Memory B cell (primary cell): ENCODE measurements around the gene SINHCAF.

ENCODE experiments used
- ATAC-seq: fragments of 150-1000 bp; cut with Tn5 transposase; 2 replicates; pipeline ENCODE4 v1.10.0; 2021; ENCODE audit warnings: low read depth, mild to moderate bottlenecking, moderate library complexity
- DNase-seq, 2 donors: peaks; one replicate each; pipeline ENCODE4 v3.0.0; 2022; ENCODE audit warnings: low spot score in 2 of 2
- H3K27ac Mint-ChIP-seq: one replicate; pipeline ENCODE4 v1.8.0; 2022; ENCODE audit warnings: mild to moderate bottlenecking, moderate library complexity, mixed read lengths
- H3K27me3 Mint-ChIP-seq: one replicate; pipeline ENCODE4 v1.8.0; 2022; ENCODE audit warnings: mixed read lengths
- H3K36me3 Mint-ChIP-seq: one replicate; pipeline ENCODE4 v1.8.0; 2022; ENCODE audit warnings: mild to moderate bottlenecking, mixed read lengths
- H3K4me1 Mint-ChIP-seq: one replicate; pipeline ENCODE4 v1.8.0; 2022; ENCODE audit warnings: mixed read lengths
- H3K4me3 Mint-ChIP-seq: one replicate; pipeline ENCODE4 v1.8.0; 2022; ENCODE audit warnings: mild to moderate bottlenecking, moderate library complexity, mixed read lengths
- H3K9me3 Mint-ChIP-seq: one replicate; pipeline ENCODE4 v1.8.0; 2022; ENCODE audit warnings: mixed read lengths

The SINHCAF gene

GRCh38 chr12:31306866-31307265 lies 19.1 kb downstream of the SINHCAF start:
- DNase-seq (no peak), ATAC-seq (no peak)
- Mint-ChIP-seq H3K9me3 (no peaks in the 10 kb centered on the region), H3K36me3 (peaks cover 38% of the 10 kb centered on the region), H3K27me3 (no peaks in the 10 kb centered on the region), H3K27ac (peak overlapping the region; percentile 26), H3K4me1 (peaks cover 49% of the 10 kb centered on the region), H3K4me3 (no peak overlapping the region)

GRCh38 chr12:31303466-31303865 lies 22.5 kb downstream of the SINHCAF start:
- DNase-seq (no peak), ATAC-seq (no peak)
- Mint-ChIP-seq H3K4me3 (no peak overlapping the region), H3K9me3 (no peaks in the 10 kb centered on the region), H3K27ac (peak overlapping the region; percentile 78), H3K36me3 (peaks cover 39% of the 10 kb centered on the region), H3K4me1 (peaks cover 56% of the 10 kb centered on the region), H3K27me3 (no peaks in the 10 kb centered on the region)

GRCh38 chr12:31301311-31301710 lies 24.6 kb downstream of the SINHCAF start:
- ATAC-seq (no peak), DNase-seq (no peak)
- H3K36me3 Mint-ChIP-seq = peaks cover 36% of the 10 kb centered on the region
- peaks cover 52% of the 10 kb centered on the region for H3K4me1 Mint-ChIP-seq
- H3K27ac Mint-ChIP-seq = peak overlapping the region; percentile 77
- H3K4me3 Mint-ChIP-seq = no peak overlapping the region
- H3K9me3 Mint-ChIP-seq = no peaks in the 10 kb centered on the region
- no peaks in the 10 kb centered on the region for H3K27me3 Mint-ChIP-seq

GRCh38 chr12:31300783-31301182 lies 25.2 kb downstream of the SINHCAF start:
- DNase-seq (no peak), ATAC-seq (no peak)
- Mint-ChIP-seq H3K4me1 (peaks cover 52% of the 10 kb centered on the region), H3K27me3 (no peaks in the 10 kb centered on the region), H3K27ac (peak overlapping the region; percentile 77), H3K36me3 (peaks cover 36% of the 10 kb centered on the region), H3K9me3 (no peaks in the 10 kb centered on the region), H3K4me3 (peak overlapping the region; percentile 18)

GRCh38 chr12:31300341-31300740 lies 25.6 kb downstream of the SINHCAF start:
- Mint-ChIP-seq H3K4me3 (peak overlapping the region; percentile 18), H3K27me3 (no peaks in the 10 kb centered on the region), H3K27ac (peak overlapping the region; percentile 77), H3K36me3 (peaks cover 36% of the 10 kb centered on the region), H3K4me1 (peaks cover 51% of the 10 kb centered on the region), H3K9me3 (no peaks in the 10 kb centered on the region)
- ATAC-seq (no peak), DNase-seq (no peak)

GRCh38 chr12:31298922-31299321 lies 27.0 kb downstream of the SINHCAF start:
- peaks cover 42% of the 10 kb centered on the region for H3K4me1 Mint-ChIP-seq
- DNase-seq (no peak), ATAC-seq (no peak)
- peak overlapping the region; percentile 64 for H3K4me3 Mint-ChIP-seq
- H3K27ac Mint-ChIP-seq = peak overlapping the region; percentile 90
- H3K27me3 Mint-ChIP-seq = no peaks in the 10 kb centered on the region
- peaks cover 33% of the 10 kb centered on the region for H3K36me3 Mint-ChIP-seq
- H3K9me3 Mint-ChIP-seq = no peaks in the 10 kb centered on the region

- Mint-ChIP-seq H3K9me3 (no peaks in the 10 kb centered on the region), H3K4me1 (peaks cover 41% of the 10 kb centered on the region), H3K27me3 (no peaks in the 10 kb centered on the region), H3K36me3 (peaks cover 30% of the 10 kb centered on the region), H3K4me3 (peak overlapping the region; percentile 64), H3K27ac (peak overlapping the region; percentile 90)
- DNase-seq (no peak), ATAC-seq (peak; percentile 74)
These were observed 27.4 kb downstream of the SINHCAF start for GRCh38 chr12:31298515-31298910.

- no peaks in the 10 kb centered on the region for H3K27me3 Mint-ChIP-seq
- no peaks in the 10 kb centered on the region for H3K9me3 Mint-ChIP-seq
- H3K4me3 Mint-ChIP-seq = peak overlapping the region; percentile 64
- peak; percentile 28 for ATAC-seq
- H3K36me3 Mint-ChIP-seq = peaks cover 30% of the 10 kb centered on the region
- H3K4me1 Mint-ChIP-seq = peaks cover 34% of the 10 kb centered on the region
- peak overlapping the region; percentile 90 for H3K27ac Mint-ChIP-seq
- DNase-seq = no peak
These were observed 28.1 kb downstream of the SINHCAF start for GRCh38 chr12:31297572-31298514.

GRCh38 chr12:31289441-31289840 lies 36.5 kb downstream of the SINHCAF start:
- no peak for DNase-seq
- H3K4me1 Mint-ChIP-seq = no peaks in the 10 kb centered on the region
- ATAC-seq = no peak
- no peaks in the 10 kb centered on the region for H3K27me3 Mint-ChIP-seq
- peaks cover 43% of the 10 kb centered on the region for H3K36me3 Mint-ChIP-seq
- H3K9me3 Mint-ChIP-seq = no peaks in the 10 kb centered on the region
- no peak overlapping the region for H3K4me3 Mint-ChIP-seq
- H3K27ac Mint-ChIP-seq = peak overlapping the region; percentile 40

- ATAC-seq = no peak
- H3K36me3 Mint-ChIP-seq = peaks cover 43% of the 10 kb centered on the region
- DNase-seq = no peak
- peak overlapping the region; percentile 40 for H3K27ac Mint-ChIP-seq
- no peaks in the 10 kb centered on the region for H3K9me3 Mint-ChIP-seq
- no peaks in the 10 kb centered on the region for H3K27me3 Mint-ChIP-seq
- H3K4me3 Mint-ChIP-seq = no peak overlapping the region
- H3K4me1 Mint-ChIP-seq = no peaks in the 10 kb centered on the region
These were observed 37.6 kb downstream of the SINHCAF start for GRCh38 chr12:31288381-31288780.

- Mint-ChIP-seq H3K4me3 (no peak overlapping the region), H3K27me3 (no peaks in the 10 kb centered on the region), H3K36me3 (peaks cover 23% of the 10 kb centered on the region), H3K27ac (peak overlapping the region; percentile 77), H3K4me1 (no peaks in the 10 kb centered on the region), H3K9me3 (no peaks in the 10 kb centered on the region)
- no peak for DNase-seq
- ATAC-seq = no peak
These were observed 45.8 kb downstream of the SINHCAF start for GRCh38 chr12:31280183-31280582.

GRCh38 chr12:31279390-31279924 lies 46.5 kb downstream of the SINHCAF start:
- H3K4me1 Mint-ChIP-seq = no peaks in the 10 kb centered on the region
- ATAC-seq = no peak

GRCh38 chr12:31278832-31279231 lies 47.1 kb downstream of the SINHCAF start:
- Mint-ChIP-seq H3K36me3 (peaks cover 25% of the 10 kb centered on the region), H3K4me3 (no peak overlapping the region), H3K27ac (peak overlapping the region; percentile 31), H3K27me3 (no peaks in the 10 kb centered on the region), H3K9me3 (no peaks in the 10 kb centered on the region), H3K4me1 (no peaks in the 10 kb centered on the region)
- DNase-seq (no peak), ATAC-seq (no peak)

More at GRCh38 chr12:31279390-31279924, 46.5 kb downstream of the SINHCAF start:
- Mint-ChIP-seq H3K36me3 (peaks cover 24% of the 10 kb centered on the region), H3K9me3 (no peaks in the 10 kb centered on the region), H3K27ac (peak overlapping the region; percentile 31), H3K4me3 (no peak overlapping the region), H3K27me3 (no peaks in the 10 kb centered on the region)
- DNase-seq = no peak

GRCh38 chr12:31278424-31278823 lies 47.5 kb downstream of the SINHCAF start:
- Mint-ChIP-seq H3K27ac (peak overlapping the region; percentile 31), H3K4me3 (no peak overlapping the region), H3K9me3 (no peaks in the 10 kb centered on the region), H3K4me1 (no peaks in the 10 kb centered on the region), H3K27me3 (no peaks in the 10 kb centered on the region), H3K36me3 (peaks cover 25% of the 10 kb centered on the region)
- DNase-seq (no peak), ATAC-seq (no peak)
